Fibroblast of mammary gland (primary cell): ENCODE results near the gene RRP15.
A peak's percentile ranks its signal among the peaks of the same experiment; 100 is the strongest.

Experiments
- DNase-seq: peaks from one replicate; pipeline ENCODE4 v3.0.0-alpha.2; 2010; ENCODE audit warnings: low read depth
- H3K4me3 ChIP-seq: 2 replicates; pipeline ENCODE4 v1.5.1; 2011; ENCODE audit warnings: low read depth, mild to moderate bottlenecking, low read length, moderate library complexity; ENCODE audit not compliant: control insufficient read depth
- TF ChIP-seq, protein P1 (sequence below): conservative IDR thresholded peaks from 2 replicates; pipeline ENCODE4 v1.5.1; 2011; ENCODE audit warnings: low read depth, low read length, inconsistent platforms; ENCODE audit not compliant: control insufficient read depth, insufficient read depth

The RRP15 gene

DNA sequence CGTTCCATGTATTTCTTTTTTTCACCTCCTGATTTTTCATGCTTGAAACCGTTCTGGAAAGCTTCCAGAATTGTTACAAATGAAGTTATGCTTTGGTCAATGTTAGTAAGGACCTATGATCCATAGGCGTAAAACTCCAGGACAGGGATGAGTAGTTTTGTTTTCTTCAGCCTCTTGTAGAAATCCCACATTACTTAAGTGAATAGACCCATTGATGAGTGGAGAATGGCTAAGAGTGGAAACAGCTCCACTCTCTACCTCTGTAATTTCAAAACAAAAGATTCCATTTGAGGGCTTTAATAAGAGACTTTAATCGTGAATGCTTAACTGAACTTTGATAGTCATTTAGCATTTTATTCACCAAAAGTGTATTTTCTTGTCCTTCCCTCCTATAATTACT is 57.0 kb downstream of the RRP15 start:
- DNase-seq, result no peak
- TF ChIP-seq, protein P1, sequence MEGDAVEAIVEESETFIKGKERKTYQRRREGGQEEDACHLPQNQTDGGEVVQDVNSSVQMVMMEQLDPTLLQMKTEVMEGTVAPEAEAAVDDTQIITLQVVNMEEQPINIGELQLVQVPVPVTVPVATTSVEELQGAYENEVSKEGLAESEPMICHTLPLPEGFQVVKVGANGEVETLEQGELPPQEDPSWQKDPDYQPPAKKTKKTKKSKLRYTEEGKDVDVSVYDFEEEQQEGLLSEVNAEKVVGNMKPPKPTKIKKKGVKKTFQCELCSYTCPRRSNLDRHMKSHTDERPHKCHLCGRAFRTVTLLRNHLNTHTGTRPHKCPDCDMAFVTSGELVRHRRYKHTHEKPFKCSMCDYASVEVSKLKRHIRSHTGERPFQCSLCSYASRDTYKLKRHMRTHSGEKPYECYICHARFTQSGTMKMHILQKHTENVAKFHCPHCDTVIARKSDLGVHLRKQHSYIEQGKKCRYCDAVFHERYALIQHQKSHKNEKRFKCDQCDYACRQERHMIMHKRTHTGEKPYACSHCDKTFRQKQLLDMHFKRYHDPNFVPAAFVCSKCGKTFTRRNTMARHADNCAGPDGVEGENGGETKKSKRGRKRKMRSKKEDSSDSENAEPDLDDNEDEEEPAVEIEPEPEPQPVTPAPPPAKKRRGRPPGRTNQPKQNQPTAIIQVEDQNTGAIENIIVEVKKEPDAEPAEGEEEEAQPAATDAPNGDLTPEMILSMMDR, result no peak
- no peak overlapping the region for H3K4me3 ChIP-seq

DNA sequence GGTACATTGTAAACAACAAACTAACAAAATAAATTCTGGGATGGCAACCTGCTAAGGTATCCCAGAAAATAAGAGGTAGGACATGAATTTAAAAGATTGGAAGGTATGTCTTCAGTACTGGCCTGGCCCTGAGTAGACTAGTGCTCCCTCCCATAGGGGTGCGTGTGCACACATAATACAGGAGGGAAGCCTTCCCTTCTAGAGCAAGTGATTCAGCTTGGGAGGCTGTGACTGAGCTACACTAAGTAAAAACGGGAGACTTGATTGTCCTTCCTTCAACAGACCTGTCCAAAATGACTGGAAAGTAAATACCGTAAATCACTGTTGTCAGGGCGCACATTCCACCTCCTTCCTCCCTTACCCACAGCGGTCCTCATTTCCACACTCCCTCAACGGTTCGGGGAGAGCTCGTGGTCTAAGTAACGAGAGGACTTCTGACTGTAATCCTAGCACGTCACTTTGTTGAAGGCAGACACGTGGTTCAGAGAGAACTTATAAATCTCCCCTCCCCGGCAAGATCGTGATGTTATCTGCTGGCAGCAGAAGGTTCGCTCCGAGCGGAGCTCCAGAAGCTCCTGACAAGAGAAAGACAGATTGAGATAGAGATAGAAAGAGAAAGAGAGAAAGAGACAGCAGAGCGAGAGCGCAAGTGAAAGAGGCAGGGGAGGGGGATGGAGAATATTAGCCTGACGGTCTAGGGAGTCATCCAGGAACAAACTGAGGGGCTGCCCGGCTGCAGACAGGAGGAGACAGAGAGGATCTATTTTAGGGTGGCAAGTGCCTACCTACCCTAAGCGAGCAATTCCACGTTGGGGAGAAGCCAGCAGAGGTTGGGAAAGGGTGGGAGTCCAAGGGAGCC is 60.0 kb downstream of the RRP15 start, which contains the start of gene TGFB2:
Gene TGFB2 (plus strand): TSS at position 523 of the 859 bp plus-strand sequence. CDS start 1,366 bp downstream, outside the sequence.
- TF ChIP-seq, protein P1, result peak; percentile 31
- peak; percentile 69 for DNase-seq
- H3K4me3 ChIP-seq, result peak within 1 kb of the TSS; percentile 67

DNA sequence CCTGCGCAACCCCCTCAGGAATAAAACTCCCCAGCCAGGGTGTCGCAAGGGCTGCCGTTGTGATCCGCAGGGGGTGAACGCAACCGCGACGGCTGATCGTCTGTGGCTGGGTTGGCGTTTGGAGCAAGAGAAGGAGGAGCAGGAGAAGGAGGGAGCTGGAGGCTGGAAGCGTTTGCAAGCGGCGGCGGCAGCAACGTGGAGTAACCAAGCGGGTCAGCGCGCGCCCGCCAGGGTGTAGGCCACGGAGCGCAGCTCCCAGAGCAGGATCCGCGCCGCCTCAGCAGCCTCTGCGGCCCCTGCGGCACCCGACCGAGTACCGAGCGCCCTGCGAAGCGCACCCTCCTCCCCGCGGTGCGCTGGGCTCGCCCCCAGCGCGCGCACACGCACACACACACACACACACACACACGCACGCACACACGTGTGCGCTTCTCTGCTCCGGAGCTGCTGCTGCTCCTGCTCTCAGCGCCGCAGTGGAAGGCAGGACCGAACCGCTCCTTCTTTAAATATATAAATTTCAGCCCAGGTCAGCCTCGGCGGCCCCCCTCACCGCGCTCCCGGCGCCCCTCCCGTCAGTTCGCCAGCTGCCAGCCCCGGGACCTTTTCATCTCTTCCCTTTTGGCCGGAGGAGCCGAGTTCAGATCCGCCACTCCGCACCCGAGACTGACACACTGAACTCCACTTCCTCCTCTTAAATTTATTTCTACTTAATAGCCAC is 60.7 kb downstream of the RRP15 start:
- peak overlapping the region; percentile 67 for H3K4me3 ChIP-seq
- TF ChIP-seq, protein P1, result no peak
- DNase-seq, result peak; percentile 67

DNA sequence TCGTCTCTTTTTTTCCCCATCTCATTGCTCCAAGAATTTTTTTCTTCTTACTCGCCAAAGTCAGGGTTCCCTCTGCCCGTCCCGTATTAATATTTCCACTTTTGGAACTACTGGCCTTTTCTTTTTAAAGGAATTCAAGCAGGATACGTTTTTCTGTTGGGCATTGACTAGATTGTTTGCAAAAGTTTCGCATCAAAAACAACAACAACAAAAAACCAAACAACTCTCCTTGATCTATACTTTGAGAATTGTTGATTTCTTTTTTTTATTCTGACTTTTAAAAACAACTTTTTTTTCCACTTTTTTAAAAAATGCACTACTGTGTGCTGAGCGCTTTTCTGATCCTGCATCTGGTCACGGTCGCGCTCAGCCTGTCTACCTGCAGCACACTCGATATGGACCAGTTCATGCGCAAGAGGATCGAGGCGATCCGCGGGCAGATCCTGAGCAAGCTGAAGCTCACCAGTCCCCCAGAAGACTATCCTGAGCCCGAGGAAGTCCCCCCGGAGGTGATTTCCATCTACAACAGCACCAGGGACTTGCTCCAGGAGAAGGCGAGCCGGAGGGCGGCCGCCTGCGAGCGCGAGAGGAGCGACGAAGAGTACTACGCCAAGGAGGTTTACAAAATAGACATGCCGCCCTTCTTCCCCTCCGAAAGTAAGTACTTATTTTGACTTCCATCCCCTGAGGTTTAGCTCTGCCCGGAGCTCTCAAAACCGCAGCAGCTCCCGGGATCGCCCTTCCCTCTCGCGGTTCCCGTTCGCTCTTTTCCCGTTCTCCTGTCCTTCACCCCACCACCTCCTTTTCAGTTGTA is 61.5 kb downstream of the RRP15 start:
- peak overlapping the region; percentile 67 for H3K4me3 ChIP-seq
- peak; percentile 27 for DNase-seq

DNA sequence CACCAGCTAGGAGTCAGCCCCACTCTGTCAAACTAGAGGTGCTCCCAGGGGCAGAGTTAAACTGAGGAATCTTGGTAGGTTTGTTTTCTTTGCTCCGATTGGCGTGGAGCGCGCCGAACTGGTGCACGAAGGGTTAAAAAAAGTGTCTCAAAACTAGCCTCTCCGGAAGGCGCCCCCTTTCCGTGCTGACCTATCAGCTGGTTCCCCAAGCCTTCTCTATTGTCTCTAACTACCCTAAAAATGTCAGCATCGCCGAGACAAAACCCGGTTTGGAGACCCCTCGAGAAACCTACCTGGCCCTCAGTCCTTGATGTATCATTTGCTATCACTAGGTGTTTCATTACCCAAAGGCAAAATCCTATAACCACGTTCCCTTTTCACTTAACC is 62.2 kb downstream of the RRP15 start:
- peak overlapping the region; percentile 67 for H3K4me3 ChIP-seq
- TF ChIP-seq, protein P1, result no peak
- DNase-seq, result no peak

More for the DNA sequence above, 61.5 kb downstream of the RRP15 start:
- TF ChIP-seq, protein P1, result no peak
